ENCODE data around the gene NDP.

GRCh38 chrX:43974741-43975465 is 1.7 kb upstream of the NDP start:
- TF ChIP-seq ZNF274 (IDR thresholded peaks at IDR 0.05; ENCODE audit: low read length) (no peak), ZNF274 (tag by site-specific recombination; IDR thresholded peaks at IDR 0.05; ENCODE audit: borderline replicate concordance) (no peak), ZNF398 (tag by site-specific recombination; IDR thresholded peaks at IDR 0.05) (no peak), YY1 (tag by site-specific recombination; IDR thresholded peaks at IDR 0.05) (no peak), ZNF610 (tag by site-specific recombination; IDR thresholded peaks at IDR 0.05; ENCODE audit: borderline replicate concordance) (no peak), ZNF292 (tag by site-specific recombination; IDR thresholded peaks at IDR 0.05; ENCODE audit: borderline replicate concordance, low read depth) (no peak), YY2 (tag by site-specific recombination; IDR thresholded peaks at IDR 0.05) (no peak), ZNF677 (tag by site-specific recombination; IDR thresholded peaks at IDR 0.05) (no peak), BCL11A (tag by site-specific recombination; IDR thresholded peaks at IDR 0.05; ENCODE audit: low read depth) (no peak), ZNF629 (tag by site-specific recombination; IDR thresholded peaks at IDR 0.05) (no peak), ZNF514 (tag by site-specific recombination; IDR thresholded peaks at IDR 0.05) (no peak)
- TF ChIP-seq, protein P1, sequence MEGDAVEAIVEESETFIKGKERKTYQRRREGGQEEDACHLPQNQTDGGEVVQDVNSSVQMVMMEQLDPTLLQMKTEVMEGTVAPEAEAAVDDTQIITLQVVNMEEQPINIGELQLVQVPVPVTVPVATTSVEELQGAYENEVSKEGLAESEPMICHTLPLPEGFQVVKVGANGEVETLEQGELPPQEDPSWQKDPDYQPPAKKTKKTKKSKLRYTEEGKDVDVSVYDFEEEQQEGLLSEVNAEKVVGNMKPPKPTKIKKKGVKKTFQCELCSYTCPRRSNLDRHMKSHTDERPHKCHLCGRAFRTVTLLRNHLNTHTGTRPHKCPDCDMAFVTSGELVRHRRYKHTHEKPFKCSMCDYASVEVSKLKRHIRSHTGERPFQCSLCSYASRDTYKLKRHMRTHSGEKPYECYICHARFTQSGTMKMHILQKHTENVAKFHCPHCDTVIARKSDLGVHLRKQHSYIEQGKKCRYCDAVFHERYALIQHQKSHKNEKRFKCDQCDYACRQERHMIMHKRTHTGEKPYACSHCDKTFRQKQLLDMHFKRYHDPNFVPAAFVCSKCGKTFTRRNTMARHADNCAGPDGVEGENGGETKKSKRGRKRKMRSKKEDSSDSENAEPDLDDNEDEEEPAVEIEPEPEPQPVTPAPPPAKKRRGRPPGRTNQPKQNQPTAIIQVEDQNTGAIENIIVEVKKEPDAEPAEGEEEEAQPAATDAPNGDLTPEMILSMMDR (tag by site-specific recombination; IDR thresholded peaks at IDR 0.05), result no peak
